Body of pancreas (tissue), 4 donors: ENCODE data around the gene EFNA1. TPM values are rescaled to one million over a fixed set of nuclear protein-coding genes. Genes with fewer than 3 reads are reported as not detected.

ENCODE experiments used
- ATAC-seq: fragments of 150-250 bp; one replicate; pipeline ENCODE4 v1.9.1; 2016
- DNase-seq, 4 donors: peaks; one replicate each; pipeline ENCODE4 v3.0.0-alpha.2; 2019
- H3K27ac ChIP-seq, 4 donors: fragments of 200-600 bp; sonication (generic); 1 replicate in 3 of 4; 2 replicates in 1 of 4; pipeline versions ENCODE4 v1.5.1 to v1.6.1; 2016 to 2019; ENCODE audit warnings: mild to moderate bottlenecking in 1 of 4, mixed read lengths in 1 of 4, moderate library complexity in 1 of 4
- H3K27me3 ChIP-seq, 2 donors: fragments of 200-600 bp; sonication (generic); one replicate each; pipeline ENCODE4 v1.6.0; 2016; ENCODE audit warnings: mild to moderate bottlenecking in 1 of 2
- H3K36me3 ChIP-seq, 2 donors: fragments of 200-600 bp; sonication (generic); replicated peaks in 1 of 2; 2 replicates each; pipeline ENCODE4 v1.5.1; 2016; ENCODE audit warnings: low read depth in 2 of 2; ENCODE audit not compliant: insufficient read depth in 1 of 2
- H3K4me1 ChIP-seq: fragments of 200-600 bp; sonication (generic); one replicate; pipeline ENCODE4 v1.6.0; 2016
- H3K4me3 ChIP-seq, 2 donors: fragments of 200-600 bp; sonication (generic); 1 replicate in 1 of 2; 2 replicates in 1 of 2; pipeline ENCODE4 v1.5.1; 2016 to 2019
- H3K9me3 ChIP-seq, 3 donors: fragments of 200-600 bp; sonication (generic); 1 replicate in 2 of 3; 2 replicates in 1 of 3; pipeline ENCODE4 v1.5.1; 2016
- POLR2A ChIP-seq, 3 donors: fragments of 450-650 bp; IDR thresholded peaks; one replicate each; pipeline ENCODE4 v1.6.1; 2016; ENCODE audit warnings: antibody characterized with exemption in 3 of 3, mild to moderate bottlenecking in 2 of 3
- WGBS, 2 donors: methylation state at CpG; one replicate each; pipeline ENCODE4 v1.1.5; 2017; 5-methylcytosine and 5-hydroxymethylcytosine counted together
- intact Hi-C: fragments of 100-400 bp; cut with DNase I; formaldehyde crosslinking; loops from one replicate; pipeline ENCODE4 v1.15.1; 2023
- total RNA-seq, 2 donors: library from RNA; depleted of rRNA; stranded (reverse); fragments of >200 nt; gene quantifications; one replicate each; pipeline ENCODE4 v1.1.0, GENCODE V29; 2016
- TF ChIP-seq, protein P1 (sequence below), 7 experiments: fragments of 450-650 bp in 4 of 7; fragments of 200-600 bp in 3 of 7; sonication (generic) in 3 of 7; IDR thresholded peaks; one replicate each; pipeline ENCODE4 v1.5.1; 2016 to 2019; ENCODE audit warnings: antibody characterized with exemption in 7 of 7

EFNA1 gene
- total RNA-seq, 2 donors from 2014 or later, result 10.5 to 20.2 TPM

DNA sequence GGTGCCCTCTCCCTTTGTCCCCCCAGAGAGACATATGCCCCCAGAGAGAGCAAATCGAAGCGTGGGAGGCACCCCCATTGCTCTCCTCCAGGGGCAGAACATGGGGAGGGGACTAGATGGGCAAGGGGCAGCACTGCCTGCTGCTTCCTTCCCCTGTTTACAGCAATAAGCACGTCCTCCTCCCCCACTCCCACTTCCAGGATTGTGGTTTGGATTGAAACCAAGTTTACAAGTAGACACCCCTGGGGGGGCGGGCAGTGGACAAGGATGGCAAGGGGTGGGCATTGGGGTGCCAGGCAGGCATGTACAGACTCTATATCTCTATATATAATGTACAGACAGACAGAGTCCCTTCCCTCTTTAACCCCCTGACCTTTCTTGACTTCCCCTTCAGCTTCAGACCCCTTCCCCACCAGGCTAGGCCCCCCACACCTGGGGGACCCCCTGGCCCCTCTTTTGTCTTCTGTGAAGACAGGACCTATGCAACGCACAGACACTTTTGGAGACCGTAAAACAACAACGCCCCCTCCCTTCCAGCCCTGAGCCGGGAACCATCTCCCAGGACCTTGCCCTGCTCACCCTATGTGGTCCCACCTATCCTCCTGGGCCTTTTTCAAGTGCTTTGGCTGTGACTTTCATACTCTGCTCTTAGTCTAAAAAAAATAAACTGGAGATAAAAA, 40.7 kb upstream of the EFNA1 start:
- no peak for TF ChIP-seq POLR2A (IDR thresholded peaks at IDR 0.05)
- TF ChIP-seq, protein P1, sequence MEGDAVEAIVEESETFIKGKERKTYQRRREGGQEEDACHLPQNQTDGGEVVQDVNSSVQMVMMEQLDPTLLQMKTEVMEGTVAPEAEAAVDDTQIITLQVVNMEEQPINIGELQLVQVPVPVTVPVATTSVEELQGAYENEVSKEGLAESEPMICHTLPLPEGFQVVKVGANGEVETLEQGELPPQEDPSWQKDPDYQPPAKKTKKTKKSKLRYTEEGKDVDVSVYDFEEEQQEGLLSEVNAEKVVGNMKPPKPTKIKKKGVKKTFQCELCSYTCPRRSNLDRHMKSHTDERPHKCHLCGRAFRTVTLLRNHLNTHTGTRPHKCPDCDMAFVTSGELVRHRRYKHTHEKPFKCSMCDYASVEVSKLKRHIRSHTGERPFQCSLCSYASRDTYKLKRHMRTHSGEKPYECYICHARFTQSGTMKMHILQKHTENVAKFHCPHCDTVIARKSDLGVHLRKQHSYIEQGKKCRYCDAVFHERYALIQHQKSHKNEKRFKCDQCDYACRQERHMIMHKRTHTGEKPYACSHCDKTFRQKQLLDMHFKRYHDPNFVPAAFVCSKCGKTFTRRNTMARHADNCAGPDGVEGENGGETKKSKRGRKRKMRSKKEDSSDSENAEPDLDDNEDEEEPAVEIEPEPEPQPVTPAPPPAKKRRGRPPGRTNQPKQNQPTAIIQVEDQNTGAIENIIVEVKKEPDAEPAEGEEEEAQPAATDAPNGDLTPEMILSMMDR (IDR thresholded peaks at IDR 0.05), result no peak
- Histone ChIP-seq H3K27me3 (peaks cover 0 to 17% of the 10 kb centered on the region in 2 donors), H3K4me1 (peaks cover 34% of the 10 kb centered on the region), H3K4me3 (no peak overlapping the region), H3K9me3 (no peaks in the 10 kb centered on the region), H3K36me3 (no peaks in the 10 kb centered on the region), H3K27ac (no peak overlapping the region)
- ATAC-seq (no peak), DNase-seq (no peak)
- 58 to 78% methylated on average over 8 of the region's 8 CpGs for WGBS, 2 donors
- intact Hi-C loops, result no loop called here

DNA sequence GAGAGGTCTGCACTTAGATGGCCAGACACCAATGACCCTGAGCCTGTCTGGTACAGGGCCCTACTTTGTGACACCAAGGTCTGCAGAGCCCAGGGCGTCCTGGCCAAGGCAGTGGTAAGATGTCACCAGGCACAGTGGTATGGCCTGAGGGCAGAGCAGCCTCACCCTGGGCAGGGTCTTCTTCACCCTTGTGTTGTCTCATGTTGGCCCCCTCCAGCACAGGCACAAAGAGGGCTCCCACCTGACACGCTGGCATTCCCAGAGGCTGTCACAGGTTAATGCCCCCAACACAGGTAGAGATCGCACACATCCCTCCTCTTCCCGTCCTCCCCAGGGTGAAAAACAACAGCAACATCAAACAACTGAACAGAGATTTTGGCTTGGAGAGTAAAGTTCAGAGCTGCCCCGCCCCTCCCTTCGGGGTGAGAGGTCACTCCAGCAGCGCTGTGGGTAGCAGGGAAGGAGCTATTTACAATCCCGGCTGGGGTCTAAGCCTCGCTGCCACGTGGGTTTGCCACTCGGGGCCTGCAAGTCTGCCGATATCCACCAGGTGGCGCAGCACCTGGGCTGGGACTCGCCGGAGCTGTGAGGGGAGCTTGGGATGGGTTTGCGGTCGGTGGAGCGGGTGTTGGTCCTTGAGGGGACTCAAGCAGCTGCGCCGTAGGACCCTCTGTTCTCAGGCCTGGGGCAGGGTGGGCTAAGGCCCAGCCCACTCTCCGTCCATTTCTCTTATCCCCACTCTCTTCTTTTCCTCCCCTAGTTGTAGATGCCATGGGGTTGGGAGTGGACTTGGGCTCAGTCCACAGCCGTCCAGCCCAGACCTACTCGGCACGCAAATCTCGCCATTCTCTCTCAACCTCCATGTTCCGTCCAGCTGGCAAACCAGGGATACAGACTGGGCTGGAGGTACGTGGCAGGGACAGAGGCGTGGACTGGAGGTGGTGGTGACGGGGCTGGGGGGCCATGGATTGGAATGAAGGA, 36.3 kb upstream of the EFNA1 start:
- H3K27me3 ChIP-seq, result no peaks in the 10 kb centered on the region
- no peak overlapping the region for H3K4me3 ChIP-seq
- TF ChIP-seq, protein P1 (IDR thresholded peaks at IDR 0.05), result peak; percentile 91 to 98 (median 95)
- TF ChIP-seq POLR2A (IDR thresholded peaks at IDR 0.05), result no peak
- no peaks in the 10 kb centered on the region for H3K36me3 ChIP-seq
- no peaks in the 10 kb centered on the region for H3K9me3 ChIP-seq
- ATAC-seq, result peak; percentile 77
- no peak overlapping the region for H3K27ac ChIP-seq
- peak; percentile 75 to 83 (median 79) for DNase-seq
- peaks cover 8% of the 10 kb centered on the region for H3K4me1 ChIP-seq
- intact Hi-C loops, result loop anchor here (5.0 kb wide), 2 partner anchors 36 to 76 kb away; partner anchors contain the start of gene EFNA1
- 15 to 21% methylated on average over 14 to 29 of the region's 29 CpGs for WGBS, 2 donors

DNA sequence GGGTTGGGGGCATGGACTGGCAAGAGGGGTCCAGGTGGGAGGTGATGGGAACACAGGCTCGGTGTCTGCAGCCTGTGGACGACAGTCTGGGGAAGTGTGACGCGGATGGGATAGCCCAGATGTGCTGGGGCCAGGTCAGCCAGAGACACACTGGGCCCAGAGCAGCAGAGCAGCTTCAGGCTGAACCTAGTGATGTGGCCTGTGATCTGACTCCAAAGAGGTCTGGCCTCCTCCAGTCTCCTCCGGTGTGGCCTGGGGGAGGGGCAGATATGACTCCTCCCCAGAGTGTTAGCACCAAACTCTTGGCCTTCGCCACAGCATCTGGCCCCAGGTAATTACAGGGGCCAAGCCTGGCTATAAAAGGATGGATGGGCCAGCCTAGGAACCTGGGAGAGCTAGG, 35.5 kb upstream of the EFNA1 start:
- no peaks in the 10 kb centered on the region for H3K36me3 ChIP-seq
- 61 to 65% methylated on average over 6 of the region's 6 CpGs for WGBS, 2 donors
- no peaks in the 10 kb centered on the region for H3K27me3 ChIP-seq
- no peaks in the 10 kb centered on the region for H3K9me3 ChIP-seq
- no peak overlapping the region for H3K27ac ChIP-seq
- H3K4me1 ChIP-seq, result peaks cover 6% of the 10 kb centered on the region
- no peak overlapping the region for H3K4me3 ChIP-seq
- ATAC-seq (no peak), DNase-seq (no peak)
- TF ChIP-seq, protein P1 (IDR thresholded peaks at IDR 0.05), result no peak
- TF ChIP-seq POLR2A (IDR thresholded peaks at IDR 0.05), result no peak
- intact Hi-C loops, result loop anchor here (5.0 kb wide), 2 partner anchors 35 to 75 kb away; partner anchors contain the start of gene EFNA1

DNA sequence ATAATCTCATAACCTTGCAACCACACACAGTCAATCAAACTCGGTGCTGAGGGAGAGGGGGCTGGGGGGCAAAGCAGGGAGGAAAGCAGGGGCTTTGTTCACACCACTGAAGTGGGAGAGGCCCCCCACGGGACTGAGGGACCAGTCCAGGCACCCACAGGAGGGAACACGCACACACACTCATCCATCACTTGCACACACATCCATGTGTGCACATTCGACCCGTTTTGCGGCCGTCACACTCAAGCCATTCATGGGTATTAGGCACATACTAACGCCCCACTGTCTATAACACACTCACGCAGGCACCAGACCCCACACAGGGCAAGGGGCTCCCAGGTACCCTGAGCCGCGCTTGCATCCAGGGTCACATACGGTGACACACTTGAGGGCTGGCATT, 35.0 kb upstream of the EFNA1 start:
- intact Hi-C loops, result loop anchor here (5.0 kb wide), 2 partner anchors 35 to 75 kb away; partner anchors contain the start of gene EFNA1
- no peak for TF ChIP-seq POLR2A (IDR thresholded peaks at IDR 0.05)
- TF ChIP-seq, protein P1 (IDR thresholded peaks at IDR 0.05), result no peak
- WGBS, 2 donors, result 75 to 88% methylated on average over 6 to 12 of the region's 12 CpGs
- peaks cover 6% of the 10 kb centered on the region for H3K4me1 ChIP-seq
- H3K9me3 ChIP-seq, result no peaks in the 10 kb centered on the region
- H3K27me3 ChIP-seq, result no peaks in the 10 kb centered on the region
- H3K36me3 ChIP-seq, result no peaks in the 10 kb centered on the region
- DNase-seq, result no peak
- H3K27ac ChIP-seq, result no peak overlapping the region
- no peak for ATAC-seq
- no peak overlapping the region for H3K4me3 ChIP-seq
